HG03135 (cell line): ENCODE data around the gene SCTR.

Source experiments
- ATAC-seq: cut with Tn5 transposase; IDR thresholded peaks from one replicate; pipeline ENCODE4 v1.9.1; 2021; ENCODE audit warnings: mild to moderate bottlenecking, moderate library complexity; ENCODE audit not compliant: unreplicated experiment

SCTR gene

DNA sequence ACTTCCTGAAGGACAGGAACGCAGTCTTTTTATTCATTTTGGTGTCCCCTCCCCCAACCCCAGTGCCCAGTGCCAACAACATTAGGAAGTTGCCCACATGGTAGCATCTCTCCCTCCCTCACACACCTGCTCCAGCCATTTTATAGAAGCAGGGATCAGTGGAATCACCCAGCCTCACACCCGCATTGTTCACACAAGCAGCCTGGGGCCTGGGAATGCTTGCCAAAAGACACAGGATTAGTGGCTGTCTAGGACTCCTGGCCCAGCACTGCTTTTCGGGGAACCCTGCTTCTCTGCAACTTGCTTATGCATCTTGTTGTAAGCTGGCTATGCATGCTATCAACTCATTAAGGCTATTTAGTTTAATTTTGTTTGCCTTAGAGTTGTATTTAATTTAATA, 74.8 kb downstream of the SCTR start:
- no peak for ATAC-seq

DNA sequence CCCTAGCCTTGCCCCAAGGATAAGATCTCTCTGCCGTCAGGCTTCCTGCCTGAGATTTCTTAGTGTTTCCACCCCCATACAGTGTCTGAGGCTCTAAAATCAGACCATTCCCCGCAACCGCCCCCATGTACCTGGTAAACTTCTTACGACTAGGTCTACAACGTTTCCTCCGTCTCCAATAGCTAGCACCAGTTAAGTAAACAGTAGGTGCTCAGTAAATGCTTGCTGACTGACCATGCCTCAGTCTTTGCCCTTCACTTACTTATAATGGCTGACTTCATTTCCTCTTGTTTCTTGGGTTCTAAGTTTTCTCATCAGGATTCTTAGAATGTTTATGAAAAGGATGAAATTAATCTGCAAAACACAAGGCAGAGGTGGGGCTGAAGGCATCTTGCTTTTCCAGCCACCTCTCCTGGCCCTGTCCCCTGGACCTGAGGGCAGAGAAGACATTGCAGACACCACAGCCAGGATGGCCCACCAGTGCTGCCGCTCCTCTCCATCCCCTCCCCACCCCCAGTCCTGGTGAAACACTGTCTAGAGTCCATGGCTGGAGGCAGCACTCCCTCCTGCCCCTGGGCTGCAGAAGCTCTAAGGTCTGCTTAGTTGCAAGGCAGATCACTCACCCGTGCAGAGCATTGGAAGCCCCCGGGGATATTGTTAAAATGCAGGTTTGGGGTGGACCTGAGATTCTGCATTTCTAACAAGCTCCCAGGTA, 75.7 kb downstream of the SCTR start:
- ATAC-seq: no peak

- ATAC-seq: no peak
Observed at GRCh38 chr2:119446037-119446436, 78.2 kb downstream of the SCTR start.

- no peak for ATAC-seq
Observed at GRCh38 chr2:119442850-119443249, 81.4 kb downstream of the SCTR start.

GRCh38 chr2:119442226-119442619, 82.1 kb downstream of the SCTR start:
- no peak for ATAC-seq

- ATAC-seq: no peak
Observed at GRCh38 chr2:119441376-119442225, 82.7 kb downstream of the SCTR start.

DNA sequence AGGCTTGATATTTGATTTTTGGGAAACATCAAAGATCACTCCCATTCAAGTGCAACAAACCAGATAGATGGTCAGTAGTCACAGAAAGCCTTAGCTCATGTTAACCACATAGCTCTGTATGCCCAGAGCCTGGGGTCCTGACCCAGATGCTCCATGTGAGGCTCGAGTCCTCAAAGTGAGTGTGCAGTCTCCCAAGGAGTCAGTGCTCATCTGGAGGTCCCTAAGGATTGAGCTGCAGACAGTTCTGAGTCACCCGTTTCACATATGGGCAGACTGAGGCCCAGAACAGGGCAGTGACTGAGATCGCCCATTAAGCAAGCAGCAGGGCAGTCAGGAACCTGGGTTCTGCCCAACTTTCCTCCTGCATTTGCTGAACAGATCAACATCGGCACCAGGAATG, 83.4 kb downstream of the SCTR start:
- ATAC-seq: no peak

DNA sequence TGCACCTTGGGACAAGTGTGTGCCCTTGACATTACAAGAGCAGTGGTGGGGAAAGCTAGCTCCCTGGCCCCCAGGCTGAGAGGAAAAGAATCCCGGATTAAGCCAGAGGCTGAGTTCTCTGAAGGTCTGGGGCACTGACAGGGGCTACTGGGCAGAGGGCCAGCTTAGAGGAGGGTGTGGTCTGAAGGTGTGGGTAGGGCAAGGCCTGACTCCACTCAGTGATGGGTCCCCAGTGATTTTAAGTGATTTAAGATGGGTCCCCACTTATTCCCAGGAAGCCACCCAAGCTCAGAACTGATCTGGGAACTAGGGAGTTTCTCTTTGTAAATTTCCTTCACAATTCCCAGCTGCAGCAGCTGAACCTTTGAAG, 83.8 kb downstream of the SCTR start:
- ATAC-seq: no peak

- ATAC-seq: no peak
Observed at GRCh38 chr2:119439574-119440500, 84.4 kb downstream of the SCTR start.

DNA sequence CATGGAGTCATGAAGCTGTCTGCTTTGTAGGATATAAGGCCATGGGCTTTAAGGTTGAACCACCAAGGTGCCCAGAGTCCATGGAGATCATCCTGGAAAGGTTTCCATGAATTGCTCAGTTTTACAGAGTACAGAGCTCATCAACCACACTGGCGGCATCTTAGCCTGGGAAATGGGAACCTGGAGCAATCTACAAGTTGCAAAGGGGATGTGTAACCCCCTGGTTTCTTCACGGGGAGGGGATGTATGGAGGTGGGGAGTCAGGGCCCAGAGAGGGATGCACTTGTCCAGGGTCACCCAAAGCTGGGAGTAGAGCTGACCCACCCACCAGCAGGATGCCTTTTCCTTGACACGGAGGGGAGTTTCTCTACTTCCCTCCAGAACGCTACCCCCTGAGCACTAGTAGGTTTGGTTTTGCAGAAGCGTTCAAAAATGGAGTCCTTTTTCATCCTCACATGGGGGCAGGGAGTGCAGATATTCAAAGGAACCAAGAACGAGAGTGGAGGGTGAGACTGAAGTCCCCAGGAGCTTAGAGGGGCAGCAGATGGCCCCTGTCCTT, 85.5 kb downstream of the SCTR start:
- ATAC-seq: no peak

DNA sequence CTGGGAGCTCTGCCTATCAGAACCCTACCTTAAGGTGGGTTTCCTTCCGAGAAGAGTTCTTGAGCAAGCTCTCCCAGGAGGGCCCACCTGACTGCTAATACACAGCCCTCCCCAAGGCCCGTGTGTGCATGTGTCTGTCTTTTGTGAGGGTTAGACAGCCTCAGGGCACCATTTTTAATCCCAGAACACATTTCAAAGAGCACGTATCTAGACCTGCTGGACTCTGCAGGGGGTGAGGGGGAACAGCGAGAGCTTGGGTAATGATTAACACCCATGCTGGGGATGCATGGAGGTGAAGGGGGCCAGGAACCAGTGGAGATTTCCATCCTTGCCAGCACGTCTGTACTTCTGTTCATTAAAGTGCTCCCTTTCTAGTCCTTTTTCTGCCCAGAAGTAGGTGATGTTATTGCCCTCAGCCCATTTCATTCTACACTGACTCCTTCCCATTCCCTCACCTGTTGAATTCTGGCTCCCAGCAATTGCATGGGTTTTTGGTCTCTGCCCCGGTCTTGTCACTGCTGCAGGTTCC, 86.1 kb downstream of the SCTR start:
- ATAC-seq: no peak

DNA sequence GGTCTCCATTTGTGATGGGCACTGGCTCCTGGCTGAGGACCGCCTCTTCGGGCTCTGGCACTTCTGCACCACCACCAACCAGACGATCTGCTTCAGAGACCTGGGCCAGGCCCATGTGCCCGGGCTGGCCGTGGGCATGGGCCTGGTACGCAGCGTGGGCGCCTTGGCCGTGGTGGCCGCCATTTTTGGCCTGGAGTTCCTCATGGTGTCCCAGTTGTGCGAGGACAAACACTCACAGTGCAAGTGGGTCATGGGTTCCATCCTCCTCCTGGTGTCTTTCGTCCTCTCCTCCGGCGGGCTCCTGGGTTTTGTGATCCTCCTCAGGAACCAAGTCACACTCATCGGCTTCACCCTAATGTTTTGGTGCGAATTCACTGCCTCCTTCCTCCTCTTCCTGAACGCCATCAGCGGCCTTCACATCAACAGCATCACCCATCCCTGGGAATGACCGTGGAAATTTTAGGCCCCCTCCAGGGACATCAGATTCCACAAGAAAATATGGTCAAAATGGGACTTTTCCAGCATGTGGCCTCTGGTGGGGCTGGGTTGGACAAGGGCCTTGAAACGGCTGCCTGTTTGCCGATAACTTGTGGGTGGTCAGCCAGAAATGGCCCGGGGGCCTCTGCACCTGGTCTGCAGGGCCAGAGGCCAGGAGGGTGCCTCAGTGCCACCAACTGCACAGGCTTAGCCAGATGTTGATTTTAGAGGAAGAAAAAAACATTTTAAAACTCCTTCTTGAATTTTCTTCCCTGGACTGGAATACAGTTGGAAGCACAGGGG, 87.1 kb downstream of the SCTR start:
- no peak for ATAC-seq

GRCh38 chr2:119435953-119436297, 88.4 kb downstream of the SCTR start:
- ATAC-seq: no peak

- ATAC-seq: no peak
Observed at GRCh38 chr2:119435081-119435952, 89.0 kb downstream of the SCTR start.

GRCh38 chr2:119434664-119435063, 89.6 kb downstream of the SCTR start:
- no peak for ATAC-seq

DNA sequence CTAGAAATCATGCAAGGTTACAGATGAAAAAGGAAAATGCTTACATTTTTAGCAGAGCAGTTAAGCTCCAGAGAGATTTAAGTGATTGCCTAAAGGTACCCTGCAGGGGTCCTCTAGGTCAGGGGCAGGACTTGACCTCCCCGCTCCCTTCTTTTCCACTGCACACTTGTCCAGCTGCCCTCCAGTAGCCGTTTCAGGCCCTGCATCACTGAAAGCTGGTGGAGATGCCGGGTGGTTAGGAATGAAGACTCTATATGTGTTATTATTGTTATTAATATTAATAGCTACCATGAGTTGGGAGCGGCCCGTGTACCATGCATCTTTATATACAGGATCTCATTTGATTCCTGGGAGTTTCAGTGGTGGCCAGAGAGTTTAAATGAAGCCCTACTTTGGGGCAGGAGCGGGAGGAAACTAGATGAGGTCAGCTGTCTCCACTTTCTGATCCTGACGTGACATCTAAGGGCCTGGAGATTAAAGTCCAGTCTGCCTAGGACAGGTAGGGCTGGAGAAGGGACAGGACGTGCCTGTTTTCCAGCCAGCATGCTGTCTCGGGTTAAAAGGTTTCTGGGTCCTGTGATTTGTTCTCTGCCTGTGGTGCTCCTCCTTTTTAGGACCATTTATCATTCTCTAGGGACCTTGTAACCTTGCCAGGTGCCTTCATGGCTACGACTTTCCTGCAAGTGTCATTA, 90.5 kb downstream of the SCTR start:
- ATAC-seq: no peak

DNA sequence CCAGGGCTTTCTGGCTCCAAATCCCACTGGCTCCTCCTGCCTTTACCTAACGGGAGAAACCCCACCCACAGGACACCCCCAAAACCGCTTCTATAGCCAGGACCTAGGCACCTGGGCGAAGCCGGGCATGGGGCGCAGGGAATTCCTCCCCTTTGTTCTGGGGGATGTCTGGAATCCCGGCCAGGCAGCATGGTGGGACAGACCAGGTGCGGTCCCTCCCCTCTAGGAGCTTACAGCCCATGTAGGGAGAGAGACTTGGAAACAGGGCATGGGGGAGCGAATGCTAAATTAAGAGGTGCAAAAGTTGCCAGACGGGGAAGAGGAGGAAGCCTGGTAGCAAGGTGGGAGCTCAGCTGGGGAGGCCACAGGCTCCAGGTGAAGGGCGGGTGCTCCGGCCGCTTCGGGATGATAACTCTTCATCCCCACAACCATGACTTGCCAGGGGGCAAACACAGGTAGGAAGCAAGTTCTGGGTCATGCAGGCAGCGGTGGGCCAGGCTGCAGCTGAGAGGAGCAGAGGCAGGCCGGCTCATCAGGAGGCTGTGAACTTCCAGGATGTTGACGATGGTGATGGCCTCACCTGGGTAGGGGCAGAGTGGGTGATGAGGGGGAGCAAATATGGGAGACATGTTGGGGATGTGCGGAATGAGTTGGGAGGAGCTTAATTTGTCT, 91.3 kb downstream of the SCTR start:
- ATAC-seq: no peak
